GM23338 (cell line): Measurements from ENCODE around the gene SCGB1A1. TPM values are rescaled to one million over a fixed set of nuclear protein-coding genes. Genes with fewer than 3 reads are reported as not detected.

ENCODE experiments used
- ATAC-seq: fragments of 200-7000 bp; cut with Tn5 transposase; 3 replicates; pipeline ENCODE4 v1.9.1; 2020
- DNase-seq: peaks from one replicate; pipeline ENCODE4 v3.0.0-alpha.2; 2015; ENCODE audit warnings: low spot score
- H2AFZ ChIP-seq: fragments of 200-600 bp; sonication (generic); 2 replicates; pipeline ENCODE4 v1.8.0; 2016; ENCODE audit warnings: antibody characterized with exemption, mild to moderate bottlenecking, moderate library complexity
- H3F3A ChIP-seq: fragments of 200-600 bp; sonication (generic); replicated peaks from 2 replicates; pipeline ENCODE4 v1.8.0; 2017; ENCODE audit warnings: antibody characterized with exemption, mixed run types, low read depth
- H3K27ac ChIP-seq: fragments of 200-600 bp; sonication (generic); 2 replicates; pipeline ENCODE4 v1.6.1; 2016; ENCODE audit warnings: low read depth
- H3K27me3 ChIP-seq: fragments of 200-600 bp; sonication (generic); 2 replicates; pipeline ENCODE4 v1.8.0; 2016; ENCODE audit warnings: mild to moderate bottlenecking, mixed run types, moderate library complexity; ENCODE audit not compliant: insufficient read depth
- H3K36me3 ChIP-seq: fragments of 200-600 bp; sonication (generic); 2 replicates; pipeline ENCODE4 v1.8.0; 2016; ENCODE audit warnings: mild to moderate bottlenecking; ENCODE audit not compliant: insufficient read depth
- H3K4me1 ChIP-seq: fragments of 200-600 bp; sonication (generic); 2 replicates; pipeline ENCODE4 v1.8.0; 2016; ENCODE audit warnings: mild to moderate bottlenecking, moderate library complexity; ENCODE audit not compliant: insufficient read depth
- H3K4me2 ChIP-seq: fragments of 200-600 bp; sonication (generic); 2 replicates; pipeline ENCODE4 v1.7.1; 2017; ENCODE audit warnings: mixed run types
- H3K4me3 ChIP-seq: fragments of 200-600 bp; sonication (generic); 2 replicates; pipeline ENCODE4 v1.6.1; 2016; ENCODE audit warnings: mixed run types
- H3K79me2 ChIP-seq: fragments of 200-600 bp; sonication (generic); replicated peaks from 2 replicates; pipeline ENCODE4 v1.8.0; 2017; ENCODE audit warnings: mild to moderate bottlenecking; ENCODE audit not compliant: insufficient read depth
- H3K9me2 ChIP-seq: fragments of 200-600 bp; sonication (generic); 2 replicates; pipeline ENCODE4 v1.8.0; 2017; ENCODE audit not compliant: insufficient read depth
- H4K20me1 ChIP-seq: fragments of 200-600 bp; sonication (generic); replicated peaks from 2 replicates; pipeline ENCODE4 v1.8.0; 2017; ENCODE audit warnings: mild to moderate bottlenecking; ENCODE audit not compliant: insufficient read depth
- H3K27ac Mint-ChIP-seq: 2 replicates; pipeline ENCODE4 v1.8.0; 2020; ENCODE audit warnings: inconsistent platforms, mild to moderate bottlenecking, moderate library complexity, mixed read lengths
- H3K27me3 Mint-ChIP-seq: 3 replicates; pipeline ENCODE4 v1.8.0; 2022; ENCODE audit warnings: low read depth, mild to moderate bottlenecking, moderate library complexity, mixed read lengths, inconsistent platforms; ENCODE audit not compliant: insufficient read depth, poor library complexity
- H3K36me3 Mint-ChIP-seq: 3 replicates; pipeline ENCODE4 v1.8.0; 2021; ENCODE audit warnings: low read depth, mild to moderate bottlenecking, inconsistent platforms, moderate library complexity, mixed read lengths
- H3K4me1 Mint-ChIP-seq: 3 replicates; pipeline ENCODE4 v1.8.0; 2020; ENCODE audit warnings: mild to moderate bottlenecking, inconsistent platforms, mixed read lengths
- H3K4me3 Mint-ChIP-seq: 3 replicates; pipeline ENCODE4 v1.8.0; 2021; ENCODE audit warnings: moderate library complexity, mild to moderate bottlenecking, inconsistent platforms, mixed read lengths
- H3K9me3 Mint-ChIP-seq: 3 replicates; pipeline ENCODE4 v1.8.0; 2020; ENCODE audit warnings: moderate library complexity, mild to moderate bottlenecking, inconsistent platforms, mixed read lengths
- NANOG ChIP-seq: IDR thresholded peaks from 2 replicates; pipeline ENCODE4 v1.6.1; 2016; ENCODE audit warnings: antibody characterized with exemption, borderline replicate concordance
- REST ChIP-seq: IDR thresholded peaks from one replicate; pipeline ENCODE4 v1.6.1; 2018; ENCODE audit warnings: antibody characterized with exemption; ENCODE audit not compliant: unreplicated experiment
- ZNF114 ChIP-seq: fragments of 250-450 bp; sonication (Bioruptor Pico); IDR thresholded peaks from 2 replicates; pipeline ENCODE4 v1.5.0; 2020; ENCODE audit warnings: mild to moderate bottlenecking, moderate library complexity
- ZNF331 ChIP-seq: fragments of 250-450 bp; sonication (Bioruptor Pico); IDR thresholded peaks from 2 replicates; pipeline ENCODE4 v1.5.0; 2020; ENCODE audit warnings: low read depth, mild to moderate bottlenecking, moderate library complexity
- polyA plus RNA-seq: library from polyadenylated mRNA; unstranded; fragments of >200 nt; fragmentation: Nextera tagmentation; extraction: Ambion mirVana; gene quantifications from 2 replicates; pipeline ENCODE4 v1.2.1, GENCODE V29; 2016
- total RNA-seq: library from RNA; depleted of rRNA; stranded (reverse); fragments of >200 nt; shearing (Covaris generic); gene quantifications from 2 replicates; pipeline ENCODE4 v1.2.3, GENCODE V29; 2014
- TF ChIP-seq, protein P1 (sequence below): IDR thresholded peaks from 2 replicates; pipeline ENCODE4 v1.6.1; 2016; ENCODE audit warnings: antibody characterized with exemption

SCGB1A1 gene
- total and polyA plus RNA-seq, 2 experiments from 2014 or later: not detected

DNA sequence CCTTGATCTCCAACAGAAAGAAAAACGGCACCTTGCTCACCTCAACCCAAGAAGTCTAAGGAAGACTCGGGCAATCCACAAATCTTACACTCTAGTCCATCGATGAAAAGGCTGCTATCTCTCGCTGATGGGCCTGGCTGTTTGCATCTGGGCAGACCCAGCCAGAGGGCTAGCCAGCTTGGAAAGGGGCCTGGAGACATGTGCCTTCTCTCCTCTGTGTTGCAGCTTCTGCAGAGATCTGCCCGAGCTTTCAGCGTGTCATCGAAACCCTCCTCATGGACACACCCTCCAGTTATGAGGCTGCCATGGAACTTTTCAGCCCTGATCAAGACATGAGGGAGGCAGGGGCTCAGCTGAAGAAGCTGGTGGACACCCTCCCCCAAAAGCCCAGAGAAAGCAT, 3.2 kb downstream of the SCGB1A1 start:
- no peak overlapping the region for H2AFZ ChIP-seq
- H3K4me3 ChIP-seq: no peak overlapping the region
- H3K4me2 ChIP-seq: no peak overlapping the region
- no peaks in the 10 kb centered on the region for H4K20me1 ChIP-seq
- H3K27ac ChIP-seq: no peak overlapping the region
- H3K9me3 Mint-ChIP-seq: no peaks in the 10 kb centered on the region; the same call in 2 of the 3 replicates
- H3K4me1 Mint-ChIP-seq: peaks cover 7% of the 10 kb centered on the region
- no peaks in the 10 kb centered on the region; the same call in 1 of the 2 replicates for H3K4me1 ChIP-seq
- no peak for ATAC-seq
- no peaks in the 10 kb centered on the region for H3F3A ChIP-seq
- TF ChIP-seq NANOG: no peak
- no peaks in the 10 kb centered on the region for H3K79me2 ChIP-seq
- peaks cover 35% of the 10 kb centered on the region for H3K27me3 Mint-ChIP-seq
- no peaks in the 10 kb centered on the region for H3K36me3 ChIP-seq
- DNase-seq: no peak
- H3K4me3 Mint-ChIP-seq: no peak overlapping the region
- no peaks in the 10 kb centered on the region for H3K36me3 Mint-ChIP-seq
- H3K9me2 ChIP-seq: no peaks in the 10 kb centered on the region
- no peak overlapping the region for H3K27ac Mint-ChIP-seq
- peaks cover 20% of the 10 kb centered on the region for H3K27me3 ChIP-seq

DNA sequence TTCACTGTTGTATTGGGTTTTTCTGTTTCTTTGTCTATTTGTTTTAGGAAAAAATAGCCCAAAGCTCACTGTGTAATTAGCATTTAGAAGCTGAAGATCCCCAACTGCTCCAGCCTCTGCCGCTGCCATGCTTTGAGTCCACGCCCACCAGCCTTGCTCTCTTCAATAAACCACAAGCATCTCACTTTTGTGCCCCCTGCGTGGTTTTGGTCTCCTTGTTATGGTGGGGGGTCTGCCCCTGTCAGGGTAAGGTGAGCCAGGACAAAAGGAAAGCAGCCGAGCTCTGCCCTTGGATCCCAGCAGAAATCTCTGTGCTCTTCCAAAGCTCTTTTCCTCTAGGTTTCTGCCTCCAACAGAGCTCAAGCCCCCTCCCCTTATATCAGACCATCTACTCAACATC, 4.2 kb downstream of the SCGB1A1 start:
- H3K9me3 Mint-ChIP-seq: no peaks in the 10 kb centered on the region; the same call in 2 of the 3 replicates
- H3K36me3 Mint-ChIP-seq: no peaks in the 10 kb centered on the region
- H3K4me1 ChIP-seq: no peaks in the 10 kb centered on the region; the same call in 1 of the 2 replicates
- H3K79me2 ChIP-seq: no peaks in the 10 kb centered on the region
- H3K9me2 ChIP-seq: no peaks in the 10 kb centered on the region
- H3K27me3 Mint-ChIP-seq: peaks cover 34% of the 10 kb centered on the region
- H3K4me3 ChIP-seq: no peak overlapping the region
- H3F3A ChIP-seq: 0 out of 2 replicates have a peak, but pooled peaks cover 2% of the 10 kb centered on the region
- no peak overlapping the region for H3K27ac Mint-ChIP-seq
- DNase-seq: no peak
- no peak overlapping the region for H3K4me2 ChIP-seq
- no peak for TF ChIP-seq ZNF331
- TF ChIP-seq, protein P1, sequence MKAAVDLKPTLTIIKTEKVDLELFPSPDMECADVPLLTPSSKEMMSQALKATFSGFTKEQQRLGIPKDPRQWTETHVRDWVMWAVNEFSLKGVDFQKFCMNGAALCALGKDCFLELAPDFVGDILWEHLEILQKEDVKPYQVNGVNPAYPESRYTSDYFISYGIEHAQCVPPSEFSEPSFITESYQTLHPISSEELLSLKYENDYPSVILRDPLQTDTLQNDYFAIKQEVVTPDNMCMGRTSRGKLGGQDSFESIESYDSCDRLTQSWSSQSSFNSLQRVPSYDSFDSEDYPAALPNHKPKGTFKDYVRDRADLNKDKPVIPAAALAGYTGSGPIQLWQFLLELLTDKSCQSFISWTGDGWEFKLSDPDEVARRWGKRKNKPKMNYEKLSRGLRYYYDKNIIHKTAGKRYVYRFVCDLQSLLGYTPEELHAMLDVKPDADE: no peak
- TF ChIP-seq REST: no peak
- no peak for TF ChIP-seq ZNF114 (CRISPR knock-in tag)
- H3K4me1 Mint-ChIP-seq: peaks cover 7% of the 10 kb centered on the region
- H2AFZ ChIP-seq: no peak overlapping the region
- peaks cover 20% of the 10 kb centered on the region for H3K27me3 ChIP-seq
- H4K20me1 ChIP-seq: no peaks in the 10 kb centered on the region
- no peaks in the 10 kb centered on the region for H3K36me3 ChIP-seq
- no peak for ATAC-seq
- no peak overlapping the region for H3K27ac ChIP-seq
- no peak overlapping the region for H3K4me3 Mint-ChIP-seq
